IPS-20b (cell line): ENCODE measurements around the gene CHD2.

Experiments
- H3K27ac ChIP-seq: one replicate; pipeline ENCODE4 v1.5.1; 2013; ENCODE audit warnings: low read length
- H3K27me3 ChIP-seq: 2 replicates; pipeline ENCODE4 v1.6.1; 2013; ENCODE audit warnings: mild to moderate bottlenecking, low read length, inconsistent platforms; ENCODE audit not compliant: insufficient read depth
- H3K36me3 ChIP-seq: 2 replicates; pipeline ENCODE4 v1.6.1; 2013; ENCODE audit warnings: low read depth, mild to moderate bottlenecking, inconsistent platforms, low read length, moderate library complexity; ENCODE audit not compliant: insufficient read depth
- H3K4me1 ChIP-seq: 2 replicates; pipeline ENCODE4 v1.6.1; 2013; ENCODE audit warnings: mild to moderate bottlenecking, control low read depth, inconsistent platforms, low read length, moderate library complexity; ENCODE audit not compliant: insufficient read depth
- H3K4me3 ChIP-seq: 2 replicates; pipeline ENCODE4 v1.5.1; 2013; ENCODE audit warnings: mild to moderate bottlenecking, low read length, inconsistent platforms
- H3K9ac ChIP-seq: 2 replicates; pipeline ENCODE4 v1.6.1; 2013; ENCODE audit warnings: low read depth, mild to moderate bottlenecking, inconsistent platforms, low read length, moderate library complexity
- H3K9me3 ChIP-seq: 2 replicates; pipeline ENCODE4 v1.6.1; 2013; ENCODE audit warnings: mild to moderate bottlenecking, low read depth, low read length, inconsistent platforms; ENCODE audit not compliant: insufficient read depth

Gene CHD2

DNA sequence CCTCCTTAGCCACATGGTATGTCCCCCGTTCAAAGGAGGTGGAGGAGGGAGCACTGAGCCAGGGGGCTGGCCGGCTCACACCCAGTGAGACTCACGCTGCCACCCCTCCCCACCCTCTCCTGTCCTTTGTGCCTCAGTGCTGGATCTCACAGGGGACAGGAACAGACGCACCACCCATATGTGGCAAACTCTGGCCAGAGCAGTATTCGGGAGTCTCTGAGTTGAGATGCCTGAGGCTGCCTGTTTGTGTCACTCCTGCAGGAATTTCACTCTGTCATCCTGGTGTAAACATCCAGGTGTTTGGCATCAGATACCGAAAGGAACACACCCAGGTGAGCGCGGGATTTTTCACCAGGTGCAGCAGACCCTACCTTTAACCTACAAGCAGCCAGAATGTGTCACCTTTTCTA is 163.1 kb downstream of the CHD2 start:
- peaks cover 47% of the 10 kb centered on the region; the same call in 1 of the 2 replicates for H3K4me1 ChIP-seq
- H3K4me3 ChIP-seq, result no peak overlapping the region
- H3K9me3 ChIP-seq, result no peaks in the 10 kb centered on the region
- H3K36me3 ChIP-seq, result peaks cover 39% of the 10 kb centered on the region
- H3K9ac ChIP-seq, result peak overlapping the region; percentile 52; the same call in 1 of the 2 replicates
- peak overlapping the region; percentile 31 for H3K27ac ChIP-seq
- no peaks in the 10 kb centered on the region for H3K27me3 ChIP-seq

DNA sequence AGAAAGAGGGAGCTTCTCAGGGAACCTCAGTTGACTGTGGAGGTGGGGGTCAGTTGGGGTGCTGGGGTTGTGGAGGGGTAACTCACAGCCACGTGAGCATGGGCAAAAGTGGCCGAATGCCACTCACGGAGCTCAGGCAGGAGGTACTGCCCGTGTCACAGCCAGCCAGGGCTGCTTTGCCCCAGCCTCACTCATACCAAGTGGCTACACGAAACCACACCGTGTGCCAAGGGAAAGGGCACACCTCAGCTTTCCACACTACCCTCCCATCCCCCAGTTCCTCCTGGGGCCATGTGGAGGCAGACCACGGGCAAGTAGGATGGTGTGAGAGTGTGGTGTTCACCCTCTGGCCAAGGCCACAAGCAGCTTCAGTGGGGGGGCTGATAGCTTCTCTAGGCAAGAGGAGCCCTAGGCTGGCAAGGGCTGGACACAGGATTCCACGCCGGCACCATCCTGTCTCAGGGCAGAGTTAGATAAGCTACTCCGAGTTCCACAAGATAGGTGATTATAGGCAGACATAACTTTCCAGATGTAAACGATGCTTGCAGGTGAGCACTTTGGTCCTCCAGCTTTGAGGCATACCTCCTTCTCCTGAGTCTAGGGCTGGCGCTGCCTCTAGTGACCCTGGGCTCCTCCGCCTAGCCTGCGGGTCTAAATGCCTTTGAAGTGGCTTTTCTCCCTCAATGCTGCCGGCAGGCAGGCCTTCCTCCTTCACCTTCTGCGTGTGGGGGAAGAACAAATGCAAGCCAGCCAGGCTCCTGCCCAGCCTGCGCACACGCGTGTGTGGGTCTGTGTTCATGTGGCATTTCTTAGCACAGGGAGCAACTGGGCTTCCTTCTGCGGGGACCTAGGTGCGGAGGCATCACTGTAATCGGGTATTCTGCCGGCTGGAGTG is 163.9 kb downstream of the CHD2 start:
- Histone ChIP-seq H3K9me3 (no peaks in the 10 kb centered on the region), H3K27me3 (no peaks in the 10 kb centered on the region), H3K9ac (peak overlapping the region; percentile 52; the same call in 1 of the 2 replicates), H3K4me3 (no peak overlapping the region), H3K4me1 (peaks cover 52% of the 10 kb centered on the region; the same call in 1 of the 2 replicates), H3K27ac (peak overlapping the region; percentile 31), H3K36me3 (peaks cover 42% of the 10 kb centered on the region)

- Histone ChIP-seq H3K36me3 (peaks cover 56% of the 10 kb centered on the region), H3K9me3 (no peaks in the 10 kb centered on the region), H3K27ac (no peak overlapping the region), H3K4me1 (peaks cover 52% of the 10 kb centered on the region), H3K9ac (no peak overlapping the region), H3K4me3 (no peak overlapping the region), H3K27me3 (no peaks in the 10 kb centered on the region)
These were observed 165.5 kb downstream of the CHD2 start for GRCh38 chr15:93065641-93066045.

DNA sequence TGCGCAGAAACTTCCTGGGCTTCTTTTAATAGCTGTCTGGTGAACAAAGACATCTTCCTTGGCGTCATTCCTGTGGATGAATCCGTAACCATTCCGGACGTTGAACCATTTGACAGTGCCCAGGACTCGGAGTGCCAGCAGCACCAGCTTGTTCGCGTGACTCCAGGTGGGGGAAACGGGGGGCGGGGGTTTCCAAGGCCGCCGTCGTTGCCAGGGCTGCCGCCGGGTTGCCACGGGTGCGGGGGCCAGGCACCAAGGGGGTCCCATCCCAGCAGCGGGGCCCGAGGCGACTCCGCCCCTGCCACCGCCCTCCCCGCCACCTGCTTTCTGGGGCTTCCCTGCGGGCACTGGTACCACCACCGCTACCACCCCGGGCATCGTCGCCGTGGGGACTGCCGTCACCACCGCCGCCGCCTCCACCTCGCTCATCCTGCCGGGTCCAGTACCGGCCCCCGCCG is 166.1 kb downstream of the CHD2 start:
- H3K27ac ChIP-seq, result no peak overlapping the region
- no peaks in the 10 kb centered on the region for H3K9me3 ChIP-seq
- H3K27me3 ChIP-seq, result no peaks in the 10 kb centered on the region
- peaks cover 58% of the 10 kb centered on the region for H3K36me3 ChIP-seq
- no peak overlapping the region for H3K9ac ChIP-seq
- no peak overlapping the region for H3K4me3 ChIP-seq
- peaks cover 52% of the 10 kb centered on the region for H3K4me1 ChIP-seq

GRCh38 chr15:93066834-93067648 is 166.9 kb downstream of the CHD2 start:
- peaks cover 58% of the 10 kb centered on the region for H3K36me3 ChIP-seq

GRCh38 chr15:93067649-93068085 is 167.5 kb downstream of the CHD2 start:
- no peak overlapping the region for H3K27ac ChIP-seq
- H3K27me3 ChIP-seq, result no peaks in the 10 kb centered on the region
- no peak overlapping the region for H3K4me3 ChIP-seq

More at GRCh38 chr15:93066834-93067648, 166.9 kb downstream of the CHD2 start:
- Histone ChIP-seq H3K9me3 (no peaks in the 10 kb centered on the region), H3K4me1 (peaks cover 52% of the 10 kb centered on the region), H3K27me3 (no peaks in the 10 kb centered on the region), H3K27ac (no peak overlapping the region), H3K4me3 (no peak overlapping the region), H3K9ac (no peak overlapping the region)

GRCh38 chr15:93068581-93069199 is 168.6 kb downstream of the CHD2 start:
- H3K9ac ChIP-seq, result no peak overlapping the region
- no peaks in the 10 kb centered on the region for H3K9me3 ChIP-seq
- no peak overlapping the region for H3K4me3 ChIP-seq
- H3K36me3 ChIP-seq, result peaks cover 53% of the 10 kb centered on the region
- no peak overlapping the region for H3K27ac ChIP-seq
- peaks cover 36% of the 10 kb centered on the region for H3K4me1 ChIP-seq
- peaks cover 1% of the 10 kb centered on the region for H3K27me3 ChIP-seq

More at GRCh38 chr15:93067649-93068085, 167.5 kb downstream of the CHD2 start:
- Histone ChIP-seq H3K9me3 (no peaks in the 10 kb centered on the region), H3K9ac (no peak overlapping the region), H3K4me1 (peaks cover 46% of the 10 kb centered on the region), H3K36me3 (peaks cover 58% of the 10 kb centered on the region)

DNA sequence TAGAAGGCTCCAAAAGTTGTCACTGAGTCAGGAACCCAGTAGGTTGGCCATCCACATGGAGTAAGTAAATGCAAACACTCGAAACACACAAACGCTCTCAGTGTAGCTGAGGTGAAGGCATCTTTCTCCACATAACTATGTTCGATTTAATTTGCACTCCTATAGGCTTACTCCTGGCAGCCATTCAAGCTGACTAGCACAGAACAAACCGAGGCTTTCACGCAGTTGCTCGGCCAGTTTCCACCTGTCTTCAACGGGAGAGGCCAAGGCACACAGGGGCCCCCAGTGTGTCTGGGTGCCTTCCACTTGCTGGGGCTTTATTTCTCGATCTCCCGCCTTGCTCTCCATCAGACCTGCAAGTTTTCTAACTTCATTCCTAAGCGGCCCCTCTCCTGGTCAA is 170.0 kb downstream of the CHD2 start:
- Histone ChIP-seq H3K9me3 (no peaks in the 10 kb centered on the region), H3K36me3 (peaks cover 39% of the 10 kb centered on the region), H3K9ac (peak overlapping the region; percentile 83; the same call in 1 of the 2 replicates), H3K27me3 (peaks cover 16% of the 10 kb centered on the region), H3K27ac (no peak overlapping the region), H3K4me3 (peak overlapping the region; percentile 80), H3K4me1 (peaks cover 29% of the 10 kb centered on the region)

- peaks cover 17% of the 10 kb centered on the region for H3K27me3 ChIP-seq
- H3K36me3 ChIP-seq, result peaks cover 33% of the 10 kb centered on the region
- no peaks in the 10 kb centered on the region for H3K9me3 ChIP-seq
- peak overlapping the region; percentile 80 for H3K4me3 ChIP-seq
- peak overlapping the region; percentile 83; the same call in 1 of the 2 replicates for H3K9ac ChIP-seq
- no peak overlapping the region for H3K27ac ChIP-seq
- H3K4me1 ChIP-seq, result peaks cover 29% of the 10 kb centered on the region
These were observed 170.6 kb downstream of the CHD2 start for GRCh38 chr15:93070551-93071296.

- peak overlapping the region; percentile 80 for H3K4me3 ChIP-seq
- no peaks in the 10 kb centered on the region for H3K9me3 ChIP-seq
- peaks cover 30% of the 10 kb centered on the region for H3K4me1 ChIP-seq
- peak overlapping the region; percentile 83 for H3K9ac ChIP-seq
- peak overlapping the region; percentile 78 for H3K27ac ChIP-seq
- peaks cover 18% of the 10 kb centered on the region for H3K27me3 ChIP-seq
- peaks cover 28% of the 10 kb centered on the region for H3K36me3 ChIP-seq
These were observed 171.4 kb downstream of the CHD2 start for GRCh38 chr15:93071469-93071936.
